ENCODE results near the gene FAM20B. TPM values are rescaled to one million over a fixed set of nuclear protein-coding genes. Genes with fewer than 3 reads are reported as not detected.

FAM20B gene
- total and polyA plus RNA-seq, 2 of the 13 experiments (the other 11 are each of a cell fraction or from before 2014, with no cell fraction given): 13.8 to 26.9 TPM

GRCh38 chr1:179104611-179105250 is 79.0 kb downstream of the FAM20B start (continued):
- peak; percentile 38; the same call in 1 of the 2 replicates for TF ChIP-seq ZNF574 (CRISPR knock-in tag; IDR thresholded peaks at IDR 0.05)
- no peak for TF ChIP-seq GZF1 (CRISPR knock-in tag; IDR thresholded peaks at IDR 0.05)
- no peak for TF ChIP-seq E2F1 (CRISPR knock-in tag; IDR thresholded peaks at IDR 0.05)
- no peak for TF ChIP-seq GRHL1 (CRISPR knock-in tag; conservative IDR thresholded peaks at IDR 0.05)
- TF ChIP-seq IKZF4 (CRISPR knock-in tag; IDR thresholded peaks at IDR 0.05; ENCODE audit: borderline replicate concordance, low read depth, not compliant biosample characterization): no peak
- TF ChIP-seq CENPX (CRISPR knock-in tag; IDR thresholded peaks at IDR 0.05): no peak
- TF ChIP-seq MXI1 (IDR thresholded peaks at IDR 0.05; ENCODE audit: borderline replicate concordance, low read depth, low read length): peak; percentile 61; the same call in 1 of the 3 replicates
- peak; percentile 56 for TF ChIP-seq KAT8 (CRISPR knock-in tag; IDR thresholded peaks at IDR 0.05)
- TF ChIP-seq UBTF (CRISPR knock-in tag; IDR thresholded peaks at IDR 0.05): no peak
- no peak for TF ChIP-seq ELF4 (CRISPR knock-in tag; IDR thresholded peaks at IDR 0.05; ENCODE audit: borderline replicate concordance)
- no peak for TF ChIP-seq ZBTB3 (CRISPR knock-in tag; IDR thresholded peaks at IDR 0.05; ENCODE audit: borderline replicate concordance, low read depth)
- TF ChIP-seq ZNF747 (CRISPR knock-in tag; IDR thresholded peaks at IDR 0.05; ENCODE audit: borderline replicate concordance): no peak
- TF ChIP-seq TCF7L2 (IDR thresholded peaks at IDR 0.05; ENCODE audit: low read depth, low read length): no peak
- TF ChIP-seq HIVEP1 (CRISPR knock-in tag; IDR thresholded peaks at IDR 0.05): no peak
- no peak for TF ChIP-seq CHCHD3 (CRISPR knock-in tag; IDR thresholded peaks at IDR 0.05)
- no peak for TF ChIP-seq ZBTB1 (CRISPR knock-in tag; IDR thresholded peaks at IDR 0.05; ENCODE audit: borderline replicate concordance)
- no peak for TF ChIP-seq ZNF256 (CRISPR knock-in tag; conservative IDR thresholded peaks at IDR 0.05)
- TF ChIP-seq ZNF510 (CRISPR knock-in tag; IDR thresholded peaks at IDR 0.05; ENCODE audit: low read depth): no peak
- TF ChIP-seq ZNF235 (CRISPR knock-in tag; IDR thresholded peaks at IDR 0.05; ENCODE audit: borderline replicate concordance): no peak
- no peak for TF ChIP-seq RAD21 (CRISPR knock-in tag; IDR thresholded peaks at IDR 0.05)
- TF ChIP-seq MYC (CRISPR knock-in tag; IDR thresholded peaks at IDR 0.05; ENCODE audit: borderline replicate concordance): no peak
- TF ChIP-seq RCOR2 (CRISPR knock-in tag; IDR thresholded peaks at IDR 0.05): peak; percentile 86
